Activated CD8-positive, alpha-beta memory T cell treated with anti-CD3 and anti-CD28 coated beads, Interleukin-2, amount 50 U/mL, for 24 hours (primary cell): ENCODE results near the gene NF1.
"Not testable (repeated sequence)": the region's sequence is repeated elsewhere in the genome, so short reads cannot be mapped to it uniquely, and the experiment has no call there.

Experiments
- DNase-seq: peaks from one replicate; pipeline ENCODE4 v3.0.0-alpha.2; 2020; ENCODE audit errors: extremely low read depth

NF1 gene

DNA sequence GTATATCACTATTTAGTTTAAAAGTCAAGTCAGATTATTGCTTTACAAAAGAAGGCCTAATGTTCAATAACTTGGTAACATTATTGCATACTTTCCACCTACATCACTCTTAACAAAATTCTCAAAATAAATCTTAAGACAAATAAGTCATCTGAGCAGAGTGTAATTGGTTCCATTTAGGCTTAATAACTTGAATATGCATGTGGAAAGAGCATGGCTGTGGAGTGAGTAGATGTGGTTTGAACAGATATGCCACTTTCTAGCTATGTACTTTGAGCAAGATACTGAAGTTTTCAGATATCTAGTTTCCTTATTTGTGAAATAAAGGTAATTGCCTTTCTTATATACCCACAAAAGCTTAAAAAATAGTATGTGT, 233.4 kb downstream of the NF1 start:
- no peak for DNase-seq

DNA sequence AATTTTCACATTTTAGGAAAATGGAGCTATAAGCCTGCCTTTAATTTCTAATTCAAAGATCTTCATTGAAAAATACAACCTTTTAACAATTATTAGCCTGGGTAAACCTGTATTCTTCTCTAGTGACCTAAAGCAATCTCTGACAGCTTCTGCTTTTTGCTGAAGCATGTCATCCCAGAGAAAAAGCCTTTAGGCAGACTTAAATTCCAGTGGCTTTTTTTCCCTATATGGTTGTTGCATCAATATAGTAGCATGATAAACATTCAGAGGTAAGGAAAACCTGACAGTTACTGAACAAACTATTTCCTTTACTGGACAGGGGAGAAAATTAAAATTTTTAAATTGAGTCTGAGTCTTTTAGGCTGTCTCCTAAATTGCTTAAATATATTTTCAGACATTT, 234.4 kb downstream of the NF1 start:
- no peak for DNase-seq

DNA sequence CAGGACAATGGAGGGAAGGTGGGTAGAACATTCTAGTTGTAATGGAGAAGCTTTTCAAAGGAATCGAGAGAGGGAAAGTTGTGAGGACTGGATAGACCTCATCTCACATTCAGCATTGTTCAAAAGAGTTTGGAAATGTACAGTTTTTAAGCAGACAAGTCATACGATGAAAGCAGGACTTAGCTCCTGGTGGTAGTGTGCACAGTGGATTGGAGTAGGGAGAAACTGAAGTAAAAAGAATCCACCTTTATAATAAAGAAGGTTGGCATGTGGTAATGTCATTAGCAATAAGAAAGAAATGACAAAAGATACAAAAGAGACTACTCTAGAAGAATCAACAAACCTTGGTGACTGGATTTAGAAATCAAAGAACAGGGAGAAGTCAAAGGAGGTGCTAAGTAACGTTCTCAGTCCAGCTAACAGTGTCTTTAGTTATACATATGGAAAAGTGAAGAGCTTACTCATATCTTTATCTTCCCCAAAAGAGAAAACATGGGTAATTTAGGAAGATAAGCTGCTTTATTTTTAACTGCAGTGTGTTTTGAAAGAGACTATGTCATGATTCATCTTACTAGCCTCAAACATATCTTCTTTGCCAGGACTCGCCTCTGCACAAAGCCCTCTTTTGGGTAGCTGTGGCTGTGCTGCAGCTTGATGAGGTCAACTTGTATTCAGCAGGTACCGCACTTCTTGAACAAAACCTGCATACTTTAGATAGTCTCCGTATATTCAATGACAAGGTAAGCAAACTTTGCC, 245.3 kb downstream of the NF1 start:
- no peak for DNase-seq

DNA sequence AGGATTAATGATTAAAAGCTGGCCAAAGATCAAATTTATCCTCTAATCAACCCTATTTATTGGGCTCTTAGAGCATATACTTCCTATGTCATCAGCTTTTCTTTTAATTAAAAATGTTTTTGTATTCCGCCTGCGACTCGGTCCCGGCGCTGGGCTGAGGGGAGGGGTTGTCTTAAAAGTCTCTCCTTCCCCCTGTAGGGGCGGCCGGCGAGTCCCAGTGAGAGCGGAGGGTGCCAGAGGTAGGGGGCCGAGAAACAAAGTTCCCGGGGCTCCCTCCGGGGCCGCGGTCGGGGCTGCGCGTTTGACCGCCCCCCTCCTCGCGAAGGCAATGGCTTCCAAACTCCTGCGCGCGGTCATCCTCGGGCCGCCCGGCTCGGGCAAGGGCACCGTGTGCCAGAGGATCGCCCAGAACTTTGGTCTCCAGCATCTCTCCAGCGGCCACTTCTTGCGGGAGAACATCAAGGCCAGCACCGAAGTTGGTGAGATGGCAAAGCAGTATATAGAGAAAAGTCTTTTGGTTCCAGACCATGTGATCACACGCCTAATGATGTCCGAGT, 250.5 kb downstream of the NF1 start:
- DNase-seq = not testable (repeated sequence)

DNA sequence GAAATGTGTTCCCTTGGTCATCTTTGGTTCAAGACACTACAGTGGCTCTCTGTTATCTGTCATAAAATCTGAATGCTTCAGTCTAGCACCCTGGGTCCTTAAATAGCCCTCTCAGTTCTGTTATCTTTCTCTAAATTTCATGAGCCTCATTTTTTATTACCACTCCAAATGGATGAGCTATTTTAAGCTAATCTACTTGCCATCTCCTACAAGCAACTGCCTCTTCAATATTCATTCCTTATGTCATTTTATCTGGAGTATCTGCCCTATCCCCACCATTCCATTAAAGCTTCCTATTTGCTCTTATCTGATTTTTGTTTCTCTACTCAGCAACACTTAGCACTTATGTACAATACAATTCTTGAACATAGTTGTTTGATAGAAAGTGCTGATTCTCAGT, 254.7 kb downstream of the NF1 start:
- DNase-seq = no peak

DNA sequence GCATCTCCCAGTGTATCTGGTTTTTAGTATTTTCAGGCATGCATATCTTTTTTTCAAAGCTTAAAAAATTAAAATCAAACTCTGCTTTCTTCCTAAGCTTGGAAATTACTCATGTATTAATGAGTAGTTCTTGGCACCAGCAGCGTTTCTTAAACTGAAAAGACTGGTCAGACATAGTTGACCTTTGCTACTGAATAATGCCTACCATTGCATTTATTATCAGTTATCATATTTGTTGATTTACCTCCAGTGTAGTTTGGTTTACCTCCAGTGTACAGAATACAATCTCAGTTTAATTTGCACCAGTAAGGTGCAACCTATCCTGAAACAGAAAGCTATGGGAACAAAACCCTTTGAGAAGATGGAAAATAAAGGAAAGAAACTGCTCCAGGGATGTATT, 261.2 kb downstream of the NF1 start:
- no peak for DNase-seq

DNA sequence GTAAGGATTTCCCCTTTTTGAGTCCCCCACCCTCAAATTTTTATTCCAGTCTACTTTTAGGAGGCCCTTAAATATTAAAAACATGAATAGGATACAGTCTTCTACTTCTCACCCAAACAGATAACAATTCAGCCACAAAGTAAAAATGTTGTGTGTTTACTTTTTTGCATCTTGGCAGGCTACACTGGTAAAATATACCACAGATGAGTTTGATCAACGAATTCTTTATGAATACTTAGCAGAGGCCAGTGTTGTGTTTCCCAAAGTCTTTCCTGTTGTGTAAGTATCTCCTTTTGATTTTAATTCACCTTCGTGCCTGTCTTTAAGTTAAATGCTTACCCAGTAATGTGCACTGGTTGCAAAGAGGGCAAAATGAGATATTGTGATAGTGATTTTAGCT, 262.3 kb downstream of the NF1 start:
- no peak for DNase-seq

DNA sequence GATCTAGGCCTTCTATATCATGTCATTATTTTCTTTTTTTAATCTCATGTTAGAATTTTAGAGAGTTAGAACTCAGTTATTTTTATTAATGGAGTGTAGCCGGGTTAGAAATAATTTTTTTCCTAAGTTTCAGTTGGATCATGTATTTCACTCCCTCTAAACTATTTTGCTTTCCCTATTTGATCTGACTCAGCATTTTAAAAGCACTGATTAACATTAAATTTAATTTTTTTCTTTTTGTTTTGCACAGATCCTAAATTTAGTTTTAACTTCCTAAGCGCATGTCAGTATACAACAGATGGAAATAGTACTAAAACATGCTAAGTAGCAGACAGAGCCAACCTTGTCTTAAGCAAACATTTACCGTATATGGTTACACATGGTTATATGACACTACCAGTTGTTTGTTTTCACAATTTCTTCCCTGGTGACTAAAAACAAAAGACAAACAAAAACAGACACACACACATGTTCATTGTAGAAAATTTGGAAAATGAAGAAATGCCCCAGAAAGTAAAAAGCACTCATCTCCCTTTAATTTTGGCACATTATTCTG, 263.1 kb downstream of the NF1 start:
- no peak for DNase-seq

DNA sequence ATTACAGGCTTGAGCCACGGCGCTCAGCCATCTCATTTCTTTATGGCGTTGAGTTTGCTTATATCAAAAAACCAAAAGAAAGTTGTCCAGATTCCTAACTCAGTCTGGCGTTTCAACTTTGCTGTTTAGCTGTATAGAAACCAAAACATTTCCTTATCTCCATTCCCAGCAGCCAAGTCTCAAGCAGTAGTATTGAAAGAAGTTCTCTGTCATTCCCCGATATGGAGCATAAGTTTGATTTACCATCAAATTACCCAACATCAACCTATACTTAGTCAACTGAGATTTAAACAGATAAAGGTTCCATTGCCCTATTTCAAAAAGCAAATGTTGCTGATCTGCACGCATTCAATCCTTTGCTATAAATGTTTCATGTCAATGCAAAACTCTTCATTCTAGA, 269.2 kb downstream of the NF1 start:
- no peak for DNase-seq

DNA sequence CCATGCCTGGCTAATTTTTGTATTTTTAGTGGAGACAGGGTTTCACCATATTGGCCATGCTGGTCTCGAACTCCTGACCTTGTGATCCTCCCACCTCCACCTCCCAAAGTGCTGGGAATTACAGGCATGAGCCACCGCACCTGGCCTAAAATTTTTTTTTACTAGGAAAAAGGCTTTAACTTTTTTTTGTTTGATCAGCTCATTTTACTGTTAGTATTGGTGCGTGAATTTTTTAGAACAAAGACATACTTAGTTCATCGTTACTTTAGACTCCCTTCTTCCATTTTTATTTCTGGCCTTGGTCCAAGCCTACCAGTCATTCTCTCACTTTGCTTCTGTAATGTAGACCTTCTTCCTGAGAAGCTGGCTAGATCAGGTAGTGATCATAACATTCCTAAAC, 271.3 kb downstream of the NF1 start:
- no peak for DNase-seq

DNA sequence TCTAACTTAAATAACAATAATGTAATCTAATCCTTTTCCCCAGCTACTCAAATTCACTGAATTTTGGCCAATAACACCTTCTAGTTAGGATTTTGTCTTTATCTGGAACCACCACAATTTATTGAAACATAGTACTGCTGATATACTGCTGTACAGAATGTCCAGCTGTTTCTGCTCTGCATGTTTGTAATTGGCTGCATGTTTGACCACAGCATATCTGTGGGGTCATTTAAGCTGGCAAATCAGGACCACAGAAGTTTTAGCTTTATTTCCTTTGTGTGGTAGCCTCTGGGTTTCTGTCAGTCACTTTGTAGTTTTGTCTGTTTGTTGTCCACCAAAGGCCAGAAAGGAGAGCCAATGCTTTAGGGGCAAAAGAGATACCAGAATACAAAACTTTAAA, 274.5 kb downstream of the NF1 start:
- no peak for DNase-seq

DNA sequence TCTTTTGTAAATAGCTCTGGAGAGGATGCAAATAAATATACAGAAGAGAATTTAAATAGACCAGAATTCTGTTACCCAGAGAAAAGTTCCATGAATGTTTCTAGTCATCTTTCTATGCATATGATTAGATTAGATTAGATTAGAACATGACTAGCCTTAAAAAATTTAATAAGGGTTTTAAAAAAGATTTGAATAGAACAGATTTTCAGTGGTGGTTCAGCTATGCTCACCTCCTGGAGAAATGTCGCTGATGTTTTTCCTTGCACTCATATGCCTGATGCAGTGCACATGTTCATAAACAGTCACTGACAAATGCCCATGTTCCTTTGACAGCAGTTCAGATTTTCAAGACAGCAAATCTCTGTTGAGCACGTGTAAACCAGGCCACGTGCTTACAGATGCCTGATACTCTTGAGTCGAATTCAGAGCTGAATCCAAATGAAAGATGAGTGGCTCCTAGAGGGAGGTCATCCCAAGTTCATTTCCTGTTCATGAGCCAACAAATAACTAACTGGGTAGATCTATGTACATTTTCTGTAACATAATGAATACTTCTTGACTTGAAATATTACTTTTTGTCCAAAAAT, 276.8 kb downstream of the NF1 start:
- DNase-seq = no peak

DNA sequence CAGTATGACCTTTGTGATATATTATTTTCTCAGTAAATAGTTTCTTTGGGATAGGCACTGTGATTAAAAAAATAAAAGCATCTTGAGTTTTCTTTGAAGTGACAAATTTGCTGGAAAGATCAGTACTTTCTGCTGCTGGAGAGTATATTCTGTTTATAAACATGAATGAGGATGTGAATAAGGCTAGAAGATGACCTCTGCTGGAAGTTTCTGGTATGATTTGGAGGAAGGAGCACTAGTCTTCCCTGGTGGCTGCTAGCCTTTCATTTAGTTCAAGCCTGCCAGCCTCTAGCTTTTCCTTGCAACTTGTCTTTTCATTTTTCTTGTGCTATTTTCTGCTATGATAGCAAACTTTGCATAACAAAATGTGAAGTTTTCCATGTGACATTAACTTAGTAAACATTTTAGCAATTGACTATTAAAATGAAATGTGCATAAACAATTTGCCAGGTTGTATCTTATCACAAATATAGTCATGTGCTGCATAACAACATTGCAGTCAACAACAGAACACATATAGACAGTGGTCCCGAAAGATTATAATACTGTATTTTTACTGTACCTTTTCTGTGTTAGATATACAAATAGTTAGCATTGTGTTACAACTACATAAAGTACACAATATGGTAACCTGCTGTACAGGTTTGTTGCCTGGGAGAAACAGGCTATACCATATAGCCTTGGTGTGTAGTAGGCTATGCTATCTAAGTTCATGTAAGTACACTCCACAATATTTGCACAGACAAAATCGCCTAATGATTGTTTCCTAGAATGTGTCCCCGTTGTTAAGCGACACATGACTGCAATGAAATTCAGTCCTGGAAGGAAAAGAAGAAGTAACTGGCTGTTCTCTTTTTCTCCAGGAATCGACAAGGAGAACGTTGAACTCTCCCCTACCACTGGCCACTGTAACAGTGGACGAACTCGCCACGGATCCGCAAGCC, 278.6 kb downstream of the NF1 start:
- DNase-seq = no peak

DNA sequence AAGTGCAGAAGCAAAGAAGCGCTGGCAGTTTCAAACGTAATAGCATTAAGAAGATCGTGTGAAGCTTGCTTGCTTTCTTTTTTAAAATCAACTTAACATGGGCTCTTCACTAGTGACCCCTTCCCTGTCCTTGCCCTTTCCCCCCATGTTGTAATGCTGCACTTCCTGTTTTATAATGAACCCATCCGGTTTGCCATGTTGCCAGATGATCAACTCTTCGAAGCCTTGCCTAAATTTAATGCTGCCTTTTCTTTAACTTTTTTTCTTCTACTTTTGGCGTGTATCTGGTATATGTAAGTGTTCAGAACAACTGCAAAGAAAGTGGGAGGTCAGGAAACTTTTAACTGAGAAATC, 279.3 kb downstream of the NF1 start:
- no peak for DNase-seq

DNA sequence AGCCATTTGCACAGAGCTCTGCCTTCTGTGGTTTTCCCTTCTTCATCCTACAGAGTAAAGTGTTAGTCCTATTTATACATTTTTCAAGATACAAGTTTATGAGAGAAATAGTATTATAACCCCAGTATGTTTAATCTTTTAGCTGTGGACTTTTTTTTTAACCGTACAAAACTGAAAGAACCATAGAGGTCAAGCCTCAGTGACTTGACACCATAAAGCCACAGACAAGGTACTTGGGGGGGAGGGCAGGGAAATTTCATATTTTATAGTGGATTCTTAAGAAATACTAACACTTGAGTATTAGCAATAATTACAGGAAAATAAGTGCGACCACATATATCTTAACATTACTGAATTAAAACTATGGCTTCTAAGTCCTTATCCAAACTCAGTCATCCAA, 279.7 kb downstream of the NF1 start:
- DNase-seq = no peak

DNA sequence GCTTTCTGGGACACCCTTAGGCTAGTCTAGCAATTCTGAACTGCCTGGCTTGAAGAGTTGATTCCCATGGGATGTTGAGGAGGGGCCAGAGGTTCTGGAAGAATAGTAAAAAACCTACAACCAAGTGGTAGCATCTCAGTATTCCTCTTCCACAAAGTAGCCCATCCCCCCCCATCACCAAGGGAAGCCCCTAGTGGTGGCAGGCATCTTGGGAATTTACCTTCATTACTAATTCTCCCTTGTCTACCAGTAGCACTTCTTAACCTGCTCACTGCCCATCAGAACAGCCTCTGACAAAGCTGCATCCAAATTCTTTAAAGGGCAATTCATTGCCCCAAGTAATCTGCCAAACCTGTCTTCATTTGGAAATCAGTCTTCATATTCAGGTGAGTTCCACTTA, 283.9 kb downstream of the NF1 start:
- no peak for DNase-seq

DNA sequence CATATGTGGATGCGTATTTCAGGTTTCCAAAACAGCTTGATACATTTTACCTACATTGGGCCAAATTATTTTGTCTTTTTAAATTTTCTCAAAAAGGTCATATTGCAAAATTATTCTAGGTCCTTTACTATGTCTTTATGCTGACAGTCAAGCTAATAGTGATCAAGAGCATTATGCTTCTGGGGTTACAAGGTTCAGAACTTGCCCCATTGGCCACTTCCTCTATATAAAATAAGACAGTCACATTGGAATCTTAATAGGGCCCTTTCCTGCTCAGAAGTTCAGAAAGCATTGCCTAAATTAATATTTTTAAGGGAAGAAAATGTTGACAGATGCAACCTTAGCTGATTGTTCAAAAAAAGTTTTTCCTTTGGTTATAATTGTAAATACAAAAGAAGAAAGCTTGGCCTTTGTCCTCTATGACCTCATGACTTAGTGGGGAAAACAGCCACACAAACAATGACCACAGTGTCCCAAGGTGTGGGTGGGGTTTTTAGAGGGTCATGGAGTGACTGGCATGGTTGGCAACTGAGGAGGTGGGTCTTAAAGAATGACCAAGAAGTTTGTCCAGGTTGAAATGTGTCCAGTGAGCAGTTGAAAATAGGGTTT, 284.9 kb downstream of the NF1 start:
- DNase-seq = no peak

DNA sequence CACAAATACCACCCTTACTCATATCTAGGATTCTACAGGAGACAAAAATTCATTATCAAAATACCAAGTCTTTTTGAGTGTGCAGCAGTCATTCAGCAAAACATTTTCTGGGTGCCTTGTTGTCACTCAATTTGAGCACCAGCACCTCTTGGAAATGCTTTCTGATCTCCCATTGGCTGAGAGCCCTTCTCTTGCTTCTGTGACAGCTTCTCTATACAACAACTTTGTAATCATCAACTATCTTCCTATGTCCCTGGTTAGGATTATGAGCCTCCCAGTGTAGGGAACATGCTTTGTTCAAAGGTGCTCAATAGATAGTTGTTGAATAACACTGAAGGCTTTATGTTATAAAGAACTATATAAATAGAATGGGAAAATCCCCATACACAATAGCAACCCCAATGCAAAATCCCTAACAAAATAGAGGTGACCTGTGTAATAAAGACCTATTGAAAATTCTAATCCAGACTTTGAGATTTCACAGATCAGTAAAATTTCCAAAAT, 286.4 kb downstream of the NF1 start:
- DNase-seq = no peak

DNA sequence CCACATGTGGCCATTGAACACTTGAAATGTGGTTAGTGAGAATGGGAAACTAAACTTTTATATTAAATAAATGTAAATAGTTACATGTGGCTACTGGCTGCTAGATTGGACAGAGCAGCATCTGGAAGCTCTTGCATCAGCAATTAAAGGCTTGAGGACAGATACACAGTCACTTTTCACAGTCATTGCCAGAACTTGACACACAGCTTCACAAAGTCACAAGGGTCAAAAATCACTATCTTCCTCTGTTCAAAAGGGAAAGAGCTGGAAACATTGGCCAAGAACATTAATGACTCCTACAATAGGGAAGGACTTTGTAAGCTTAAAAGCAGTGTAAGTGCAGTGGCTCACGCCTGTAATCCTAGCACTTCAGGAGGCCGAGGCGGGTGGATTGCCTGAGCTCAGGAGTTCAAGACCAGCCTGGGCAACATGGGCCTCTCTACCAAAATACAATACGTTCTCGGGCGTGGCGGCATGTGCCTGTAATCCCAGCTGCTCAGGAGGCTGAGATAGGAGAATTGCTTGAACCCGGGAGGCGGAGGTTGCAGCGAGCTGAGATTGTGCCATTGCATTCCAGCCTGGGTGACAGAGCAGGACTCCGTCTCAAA, 288.0 kb downstream of the NF1 start:
- DNase-seq = not testable (repeated sequence)

DNA sequence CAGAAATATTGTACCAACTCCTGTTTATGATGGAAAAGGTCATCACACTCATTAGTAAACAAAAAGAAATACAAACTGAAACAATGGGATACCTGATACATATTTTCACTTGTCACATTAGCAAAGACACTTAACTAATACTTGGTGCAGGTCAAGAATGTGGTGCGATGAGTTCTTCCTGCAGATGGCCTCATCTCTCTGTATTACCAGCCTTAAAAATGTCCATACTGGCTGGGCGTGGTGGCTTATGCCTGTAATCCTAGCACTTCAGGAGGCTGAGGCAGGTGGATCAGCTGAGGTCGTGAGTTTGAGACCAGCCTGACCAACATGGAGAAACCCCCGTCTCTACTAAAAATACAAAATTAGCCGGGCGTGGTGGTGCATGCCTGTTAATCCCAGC, 288.7 kb downstream of the NF1 start:
- not testable (repeated sequence) for DNase-seq
